GM21723 (cell line): Measurements from ENCODE around the gene NPAS1.
A peak's percentile ranks its signal among the peaks of the same experiment; 100 is the strongest.

ENCODE experiments used
- ATAC-seq: cut with Tn5 transposase; IDR thresholded peaks from one replicate; pipeline ENCODE4 v1.9.1; 2021; ENCODE audit warnings: mild to moderate bottlenecking, moderate library complexity; ENCODE audit not compliant: unreplicated experiment

NPAS1 gene

DNA sequence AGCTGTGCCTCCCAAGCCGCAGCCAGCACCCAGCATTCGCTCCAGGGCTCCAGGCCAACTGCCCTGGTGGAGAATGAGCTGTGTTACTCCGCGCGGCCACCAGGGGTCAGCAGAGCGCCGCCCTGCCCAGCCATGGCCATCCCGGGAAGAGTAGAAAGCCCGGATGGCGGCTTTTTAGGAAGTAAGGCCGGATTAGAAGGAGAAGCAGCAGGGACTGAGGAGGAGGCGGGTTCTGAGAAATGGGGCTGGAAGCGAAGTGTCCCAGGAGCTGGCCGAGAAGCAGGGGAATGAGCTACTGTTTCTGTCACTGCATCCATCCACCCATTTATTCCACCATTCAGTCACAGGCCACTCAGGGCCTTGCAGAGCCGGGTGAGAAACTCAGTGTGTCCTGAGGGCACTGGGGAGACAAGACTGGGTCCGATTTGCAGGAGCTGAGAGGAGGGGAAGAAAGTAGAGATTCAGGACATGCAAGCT lies 6.6 kb upstream of the NPAS1 start:
- no peak for ATAC-seq

DNA sequence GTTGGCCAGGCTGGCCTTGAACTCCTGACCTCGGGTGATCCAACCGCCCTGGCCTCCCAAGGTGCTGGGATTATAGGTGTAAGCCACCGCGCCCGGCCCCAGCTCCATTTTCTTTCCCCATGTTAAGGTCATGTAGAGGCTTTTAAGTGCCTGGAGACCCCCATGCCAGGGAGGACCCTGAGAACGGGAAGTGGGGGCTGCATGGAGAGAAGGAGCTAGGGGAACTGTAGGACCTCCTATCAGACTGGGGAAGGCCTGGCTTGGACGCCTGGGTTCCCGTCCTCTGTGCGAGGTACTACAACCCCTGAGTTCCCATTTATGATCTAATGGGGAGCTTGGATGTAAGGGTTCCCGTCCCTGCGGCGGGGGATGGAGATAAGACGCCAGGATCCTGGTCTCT lies 714 bp upstream of the NPAS1 start:
- no peak for ATAC-seq

DNA sequence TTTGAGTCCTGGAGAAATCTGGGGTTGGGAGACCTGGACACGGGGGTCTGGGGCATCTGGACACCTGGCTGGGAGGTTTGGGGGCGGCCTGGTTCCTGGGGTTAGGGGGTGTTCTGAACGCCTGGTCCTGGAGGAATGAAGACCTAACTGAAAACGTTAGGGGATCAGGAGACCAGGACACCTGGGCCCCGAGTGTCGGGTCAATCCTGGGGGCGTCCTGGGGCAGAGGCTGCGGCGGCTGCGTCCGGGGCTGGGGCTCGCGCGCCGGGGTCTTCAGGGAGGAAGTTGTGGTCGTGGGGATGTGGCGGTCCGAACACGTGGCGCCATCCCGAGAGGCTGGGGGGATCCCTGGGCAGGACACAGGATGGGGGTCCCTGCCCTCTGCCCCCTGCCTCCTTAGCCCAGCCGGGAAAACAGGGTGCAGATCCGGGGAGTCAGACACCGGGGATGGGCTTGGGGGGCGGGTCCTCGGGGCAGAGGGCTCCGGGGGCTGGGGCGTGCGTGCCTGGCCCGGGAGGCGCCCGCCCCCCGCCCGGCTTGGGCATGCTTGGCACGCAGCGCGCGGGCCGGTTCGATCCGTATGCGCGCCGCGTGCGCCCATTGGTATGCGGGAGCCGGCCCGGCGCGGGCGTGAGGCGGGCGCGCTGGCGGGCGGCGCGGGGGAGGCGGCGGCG lies 632 bp downstream of the NPAS1 start:
- ATAC-seq = no peak

DNA sequence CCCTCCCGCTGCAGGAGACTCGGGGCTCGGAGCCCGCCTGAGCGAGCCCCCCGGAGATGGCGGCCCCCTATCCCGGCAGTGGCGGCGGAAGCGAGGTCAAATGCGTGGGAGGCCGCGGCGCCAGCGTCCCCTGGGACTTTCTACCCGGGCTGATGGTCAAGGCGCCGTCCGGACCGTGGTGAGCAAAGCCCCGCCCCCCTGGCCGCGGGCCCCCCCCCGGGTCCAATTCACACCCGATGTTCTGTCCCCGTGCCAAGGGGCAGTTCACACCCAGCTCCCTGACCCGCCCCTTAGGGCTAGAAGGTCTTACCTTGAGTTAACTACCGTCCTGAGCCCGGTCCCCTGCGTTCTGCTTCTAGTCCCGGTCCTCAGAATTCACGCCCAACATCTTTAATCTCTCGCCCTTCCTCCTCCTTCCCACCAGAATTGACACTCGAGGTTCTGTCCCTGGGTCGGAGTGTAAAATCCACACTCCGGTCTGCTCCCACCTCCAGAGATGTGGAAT lies 1.4 kb downstream of the NPAS1 start:
- no peak for ATAC-seq

DNA sequence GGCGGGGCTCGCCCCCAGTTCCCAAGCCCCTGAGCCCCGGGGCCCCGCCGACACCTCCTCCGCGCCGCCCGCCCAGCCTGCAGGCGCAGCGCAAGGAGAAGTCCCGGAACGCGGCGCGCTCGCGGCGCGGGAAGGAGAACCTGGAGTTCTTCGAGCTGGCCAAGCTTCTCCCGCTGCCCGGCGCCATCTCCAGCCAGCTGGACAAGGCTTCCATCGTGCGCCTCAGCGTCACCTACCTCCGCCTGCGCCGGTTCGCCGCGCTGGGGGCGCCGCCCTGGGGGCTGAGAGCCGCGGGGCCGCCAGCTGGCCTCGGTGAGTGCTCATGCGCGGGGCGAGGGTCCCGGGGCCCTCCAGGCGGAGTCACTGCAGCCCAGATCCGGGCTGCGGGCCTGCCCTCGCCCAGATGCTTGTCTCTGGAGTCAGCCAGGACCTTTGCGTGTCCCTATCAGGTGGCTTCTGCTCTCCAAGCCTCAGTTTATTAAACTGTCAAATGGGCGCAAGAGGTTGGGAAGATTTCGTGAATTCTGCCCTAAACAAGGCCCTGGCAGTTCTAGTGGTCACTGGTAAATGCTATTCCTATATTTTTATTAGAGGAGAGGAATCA lies 2.0 kb downstream of the NPAS1 start:
- ATAC-seq = no peak

DNA sequence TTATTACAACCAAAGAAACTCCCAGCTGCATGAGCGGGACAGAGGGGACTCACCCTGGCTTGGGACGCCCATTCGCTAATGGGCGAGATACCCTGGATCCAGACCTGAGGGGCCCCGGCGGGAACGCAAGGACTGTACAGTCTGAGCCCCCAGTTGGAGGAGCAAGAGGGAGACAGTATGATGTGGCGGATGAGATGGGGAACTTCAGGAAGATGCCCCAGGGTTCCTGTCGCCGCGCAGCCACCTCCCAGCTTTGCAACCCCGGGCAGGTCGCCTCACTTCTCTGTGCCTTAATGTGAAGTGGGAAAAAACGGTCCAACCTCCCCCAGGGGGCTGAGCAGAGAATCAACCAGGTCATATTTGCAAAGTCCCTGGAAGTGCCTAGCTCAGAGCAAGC lies 2.5 kb downstream of the NPAS1 start:
- ATAC-seq = no peak

DNA sequence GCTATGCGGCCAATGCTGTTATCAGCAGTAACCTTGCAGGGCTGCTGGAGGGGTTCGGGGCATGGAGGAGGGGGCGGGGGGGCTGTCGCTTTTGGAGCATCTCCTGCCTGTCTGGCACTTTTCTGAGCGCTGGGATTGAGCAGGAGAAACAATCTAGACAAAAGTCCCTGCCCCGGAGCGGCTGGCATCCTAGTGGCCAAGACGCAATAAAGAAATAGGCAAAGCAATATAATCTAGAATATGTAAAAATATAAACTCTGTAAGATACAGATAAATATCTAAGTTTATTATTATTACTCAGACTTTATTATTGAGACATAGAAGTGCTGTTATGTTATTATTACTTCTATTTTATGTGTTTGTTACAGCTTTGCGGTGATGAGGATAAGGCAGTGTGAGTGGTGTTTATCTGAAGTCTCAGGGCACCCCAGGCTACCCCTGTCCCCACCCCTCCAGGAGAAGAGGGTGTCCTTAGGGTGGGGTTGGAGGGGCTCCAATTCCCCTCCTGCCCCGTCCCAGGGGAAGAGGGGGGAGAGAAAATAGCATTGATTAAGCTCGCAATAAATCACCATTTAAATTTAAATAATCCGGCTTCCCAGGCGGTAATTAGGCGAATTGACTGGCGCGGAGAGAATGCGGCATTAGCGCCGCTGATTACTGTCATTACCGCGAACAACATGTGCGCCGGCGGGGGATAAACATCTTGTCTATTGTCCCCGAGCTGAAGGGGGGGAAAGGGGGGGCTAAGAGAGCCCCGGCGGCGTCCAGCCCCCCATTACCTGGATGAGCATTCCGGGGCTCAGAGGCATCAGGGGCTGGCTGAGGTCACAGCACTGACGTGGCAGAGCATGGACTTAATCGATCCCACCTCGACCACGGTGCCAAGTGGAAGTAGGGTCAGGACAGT lies 3.2 kb downstream of the NPAS1 start:
- ATAC-seq = no peak

DNA sequence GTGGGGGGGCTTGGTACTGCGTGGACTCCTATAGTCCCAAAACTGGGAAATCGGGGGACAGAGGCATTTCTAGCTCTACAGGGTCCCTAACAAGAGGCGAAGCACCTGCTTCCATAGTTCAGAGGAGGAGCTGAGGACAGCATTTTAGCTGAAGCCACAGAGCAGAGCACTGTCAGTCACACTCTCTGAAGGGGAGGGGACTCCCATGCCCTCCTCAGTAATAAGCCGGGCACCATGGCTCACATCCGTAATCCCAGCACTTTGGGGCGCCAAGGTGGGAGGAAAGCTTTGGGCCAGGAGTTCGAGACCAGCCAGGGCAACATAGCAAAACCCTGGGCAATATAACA lies 3.8 kb downstream of the NPAS1 start:
- no peak for ATAC-seq

DNA sequence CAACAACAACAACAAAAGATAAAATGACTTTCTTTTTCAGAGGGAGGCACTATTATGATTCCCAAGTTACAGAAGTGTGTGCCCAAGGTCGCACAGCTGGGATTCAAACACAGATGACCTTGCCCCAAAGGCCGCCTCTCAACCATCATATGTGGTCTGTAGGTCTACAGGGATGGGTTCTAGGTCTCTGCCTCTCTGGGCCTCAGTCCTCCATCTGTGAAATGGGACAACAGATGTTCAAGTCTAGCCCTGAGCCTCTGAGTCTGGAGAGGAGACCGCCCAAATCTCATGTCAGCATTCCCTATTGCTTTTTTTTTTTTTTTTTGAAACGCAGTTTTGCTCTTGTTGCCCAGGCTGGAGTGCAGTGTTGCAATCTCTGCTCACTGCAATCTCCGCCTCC lies 4.9 kb downstream of the NPAS1 start:
- no peak for ATAC-seq

DNA sequence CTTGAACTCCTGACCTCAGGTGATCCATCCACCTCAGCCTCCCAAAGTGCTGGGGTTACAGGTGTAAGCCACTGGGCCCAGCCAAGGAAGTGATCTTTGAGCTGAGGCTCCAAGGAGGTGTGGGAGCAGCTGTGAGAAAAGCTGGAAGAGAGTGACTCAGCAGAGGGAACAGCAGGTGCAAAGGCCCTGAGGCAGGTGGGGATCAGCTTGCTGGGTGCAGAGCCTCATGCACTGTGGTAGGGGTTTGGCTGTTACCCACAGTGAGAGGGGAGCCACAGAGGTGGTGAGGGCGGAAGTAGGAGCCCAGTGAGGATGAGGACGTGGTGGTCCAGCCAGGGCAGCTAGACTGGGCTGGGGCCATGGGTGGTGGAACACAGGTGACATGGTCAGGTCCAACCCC lies 6.5 kb downstream of the NPAS1 start:
- ATAC-seq = no peak

DNA sequence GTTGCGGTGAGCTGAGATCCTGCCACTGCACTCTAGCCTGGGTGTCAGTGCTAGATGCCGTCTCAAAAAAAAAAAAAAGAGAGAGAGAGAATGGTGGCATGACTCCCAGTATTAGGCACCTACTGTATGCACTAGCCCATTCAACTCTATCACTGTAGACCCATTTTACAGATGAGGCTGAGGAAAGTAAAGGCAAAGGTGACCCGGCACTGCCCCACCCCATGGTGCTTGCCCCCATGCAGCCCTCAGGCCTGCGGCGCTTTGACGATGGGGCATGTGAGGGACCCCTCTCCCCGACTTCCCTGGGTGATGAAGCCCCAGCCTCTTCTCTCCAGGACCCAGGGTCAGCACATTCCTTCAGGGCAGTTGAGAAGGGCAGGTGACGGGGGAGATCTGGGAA lies 7.3 kb downstream of the NPAS1 start:
- no peak for ATAC-seq

DNA sequence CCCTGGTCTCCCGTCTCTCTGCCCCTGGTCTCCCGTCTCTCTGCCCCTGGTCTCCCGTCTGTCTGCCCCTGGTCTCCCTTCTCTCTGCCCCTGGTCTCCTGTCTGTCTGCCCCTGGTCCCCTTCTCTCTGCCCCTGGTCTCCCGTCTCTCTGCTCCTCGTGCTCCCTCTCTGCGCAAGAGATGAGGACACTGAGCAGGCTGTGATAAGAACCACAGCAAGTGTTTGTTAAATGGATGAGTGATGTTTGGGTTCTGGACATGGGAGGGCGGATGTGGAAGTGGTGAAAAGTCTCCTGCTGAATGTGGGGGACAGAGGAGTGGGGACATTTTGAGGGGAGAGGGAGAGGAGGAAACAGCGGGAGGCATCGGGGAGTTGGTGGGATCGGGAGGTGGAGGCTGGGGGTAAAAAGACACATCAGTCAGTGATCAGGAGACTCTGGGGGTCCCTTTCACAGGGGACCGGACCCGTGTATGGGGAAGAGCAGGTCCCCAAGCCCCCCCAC lies 8.0 kb downstream of the NPAS1 start:
- ATAC-seq = no peak

DNA sequence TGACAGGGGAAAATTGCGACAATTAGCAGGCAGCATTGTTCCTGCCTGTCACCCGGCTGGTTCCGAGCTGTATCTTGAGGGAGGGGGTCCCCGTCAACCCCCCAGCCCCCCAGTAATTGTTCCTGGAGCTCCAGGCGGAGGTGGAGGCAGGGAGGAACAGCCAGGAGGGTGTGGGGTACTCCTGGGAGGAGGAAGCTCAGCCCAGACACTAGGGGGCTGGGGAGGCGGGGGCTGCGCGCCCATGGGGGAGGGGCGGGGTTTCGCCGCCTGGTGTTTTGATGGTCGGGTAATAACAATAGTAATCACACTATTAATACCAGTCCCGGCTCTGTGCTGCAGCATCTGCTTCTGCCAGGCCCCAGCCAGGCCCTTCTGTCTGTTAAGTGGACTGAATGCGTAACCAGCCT lies 8.6 kb downstream of the NPAS1 start:
- no peak for ATAC-seq

DNA sequence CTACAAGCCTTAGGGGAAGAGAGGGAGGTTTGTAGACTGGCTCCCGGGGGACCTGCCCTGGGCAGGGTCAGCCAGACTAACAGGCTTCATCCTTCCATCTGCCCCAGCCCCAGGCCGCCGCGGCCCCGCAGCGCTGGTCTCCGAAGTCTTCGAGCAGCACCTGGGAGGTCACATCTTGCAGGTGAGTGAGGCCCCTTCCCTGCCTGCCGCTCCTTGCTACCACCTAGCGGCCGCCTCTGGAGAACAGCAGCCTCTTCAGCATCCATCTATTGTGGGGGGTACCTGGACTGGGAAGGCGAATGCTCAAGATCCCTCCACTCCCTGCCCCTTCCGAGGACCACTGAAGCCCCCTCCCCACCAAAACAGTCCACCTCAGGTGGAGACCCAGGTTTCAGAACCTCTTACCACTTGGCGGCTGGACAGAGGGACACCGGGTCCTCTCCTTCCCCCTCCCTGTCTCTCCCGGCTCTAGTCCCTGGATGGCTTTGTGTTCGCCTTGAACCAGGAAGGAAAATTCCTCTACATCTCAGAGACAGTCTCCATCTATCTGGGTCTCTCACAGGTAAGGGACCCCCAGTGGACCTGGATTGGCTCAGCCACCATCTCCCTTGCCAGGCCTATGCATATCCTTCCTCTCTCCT lies 12.7 kb downstream of the NPAS1 start:
- ATAC-seq = no peak

DNA sequence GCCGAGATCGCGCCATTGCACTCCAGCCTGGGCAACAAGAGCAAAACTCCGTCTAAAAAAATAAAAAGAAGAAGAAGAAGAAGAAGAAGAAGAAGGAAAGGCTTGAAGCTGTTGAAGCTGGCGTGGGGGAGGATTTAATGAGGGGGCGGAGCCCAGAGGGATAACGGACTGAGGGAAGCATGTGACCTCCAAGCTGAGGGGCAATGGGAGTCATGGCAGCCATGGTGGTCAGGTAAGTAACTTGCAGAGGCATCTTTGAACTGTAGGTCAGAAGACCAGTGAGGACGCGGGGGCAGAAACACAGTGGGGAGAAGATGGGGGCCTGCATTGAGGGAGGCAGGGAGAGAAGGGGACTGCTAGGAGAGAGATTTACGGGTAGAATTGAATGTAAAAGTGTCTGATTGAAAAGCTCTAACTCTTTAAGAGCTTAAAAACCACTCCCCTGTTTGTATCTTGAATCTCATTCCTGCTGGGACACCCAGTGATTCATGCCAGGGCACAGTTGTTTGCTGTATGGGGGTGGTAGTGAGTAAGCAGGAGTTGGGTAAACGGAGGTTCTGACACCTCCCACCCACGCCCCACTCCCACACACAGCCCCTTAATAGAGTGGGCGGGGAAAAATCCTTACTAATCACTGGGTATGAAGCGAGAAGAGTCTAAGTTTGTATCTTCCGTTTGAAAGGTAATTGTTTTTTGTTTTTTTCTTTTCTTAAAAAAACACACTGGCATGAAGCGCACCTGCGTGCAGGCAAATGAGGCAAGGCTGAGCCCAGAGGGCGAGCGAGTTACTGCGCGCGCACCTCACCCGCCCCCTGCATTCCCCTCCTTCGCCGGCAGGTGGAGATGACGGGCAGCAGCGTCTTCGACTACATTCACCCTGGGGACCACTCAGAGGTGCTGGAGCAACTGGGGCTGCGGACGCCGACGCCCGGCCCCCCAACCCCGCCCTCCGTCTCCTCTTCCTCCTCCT lies 15.8 kb downstream of the NPAS1 start:
- peak; percentile 86 for ATAC-seq

DNA sequence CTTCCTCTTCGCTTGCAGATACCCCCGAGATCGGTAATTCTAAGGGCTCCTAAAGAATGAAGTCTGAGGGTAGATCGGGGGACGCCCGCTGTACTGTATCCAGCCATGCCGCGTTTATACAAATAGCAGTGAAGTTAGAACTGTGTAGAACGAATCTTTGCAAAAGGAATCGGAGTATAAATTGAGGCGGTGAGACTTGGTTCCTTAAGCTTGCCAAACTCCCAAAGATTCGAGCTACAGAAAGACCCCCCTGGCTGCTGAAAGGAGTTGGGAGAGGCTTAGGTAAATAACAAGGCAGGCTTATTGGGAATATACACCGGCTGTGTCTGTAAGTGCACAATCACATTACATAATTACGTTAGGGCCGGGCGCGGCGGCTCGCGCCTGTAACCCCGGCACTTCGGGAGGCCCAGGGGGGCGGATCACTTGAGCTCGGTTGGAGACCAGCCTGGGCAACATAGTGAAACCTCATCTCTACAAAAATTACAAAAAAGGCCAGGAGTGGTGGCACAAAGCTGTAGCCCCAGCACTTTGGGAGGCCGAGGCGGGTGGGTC lies 16.5 kb downstream of the NPAS1 start:
- ATAC-seq = peak; percentile 34

DNA sequence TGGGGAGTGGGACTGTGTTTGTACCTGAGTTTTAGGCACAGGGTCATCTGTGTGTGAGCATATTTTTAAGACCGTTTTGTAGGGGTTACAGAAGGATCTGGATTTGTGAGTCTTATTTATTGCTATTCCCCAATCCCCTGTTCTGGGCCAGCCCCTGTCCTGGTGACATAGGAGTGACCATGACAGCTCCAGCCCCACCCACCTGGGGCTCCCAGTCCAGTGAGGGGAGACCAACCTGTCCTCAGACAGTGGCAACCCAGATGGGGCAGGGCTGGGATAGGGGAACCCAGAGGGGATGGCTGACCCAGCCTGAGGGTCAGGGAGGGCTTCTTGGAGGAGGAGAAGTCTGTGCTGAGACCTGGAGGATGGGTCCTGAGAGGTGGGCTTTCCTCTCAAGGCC lies 18.1 kb downstream of the NPAS1 start:
- ATAC-seq = no peak

DNA sequence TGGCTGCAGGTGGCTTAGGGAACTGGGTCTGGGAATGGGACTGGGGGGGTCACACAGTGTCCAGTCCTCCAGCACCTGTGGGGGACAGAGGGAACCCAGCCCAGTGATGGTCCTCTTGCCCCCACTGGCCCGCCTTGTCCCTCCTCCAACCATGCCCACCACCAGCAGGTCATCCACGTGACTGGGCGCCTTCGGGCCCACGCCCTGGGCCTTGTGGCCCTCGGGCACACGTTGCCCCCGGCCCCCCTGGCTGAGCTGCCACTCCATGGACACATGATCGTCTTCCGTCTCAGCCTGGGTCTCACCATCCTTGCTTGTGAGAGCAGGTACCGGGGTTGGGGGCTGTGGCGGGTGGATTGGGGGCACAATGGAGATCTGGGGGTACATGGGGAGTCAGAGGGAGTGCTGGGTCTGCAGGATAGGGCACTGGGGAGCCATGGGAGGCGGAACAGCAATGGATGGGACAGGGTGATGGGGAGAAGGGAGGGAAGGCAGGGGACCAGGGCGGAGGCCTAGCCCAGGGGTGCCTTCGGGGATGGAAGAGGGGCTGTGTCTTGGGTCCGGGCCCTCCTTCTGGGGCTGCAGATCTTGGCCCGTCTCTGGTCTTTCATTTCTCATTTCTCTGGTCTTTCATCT lies 19.7 kb downstream of the NPAS1 start:
- ATAC-seq = no peak

DNA sequence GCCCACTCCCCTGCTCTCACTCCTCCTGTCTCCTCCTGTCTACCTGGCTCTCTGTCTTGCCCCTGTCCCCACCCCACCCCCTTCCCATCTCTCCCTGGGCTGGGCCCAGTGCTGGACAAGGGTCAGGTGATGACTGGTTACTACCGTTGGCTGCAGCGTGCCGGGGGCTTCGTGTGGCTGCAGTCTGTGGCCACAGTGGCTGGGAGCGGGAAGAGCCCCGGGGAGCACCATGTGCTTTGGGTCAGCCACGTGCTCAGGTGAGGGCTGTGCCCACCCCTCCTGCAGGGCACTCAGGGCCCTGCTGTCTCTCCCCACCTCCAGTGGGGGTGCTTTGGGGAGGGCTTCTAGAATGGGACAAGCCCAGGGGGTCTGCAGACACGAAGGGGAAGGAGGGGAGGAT lies 21.2 kb downstream of the NPAS1 start:
- no peak for ATAC-seq
